ELF-1 (cell line): Measurements from ENCODE around the gene THY1.
A peak's percentile ranks its signal among the peaks of the same experiment; 100 is the strongest.
"Not testable (repeated sequence)": the region's sequence is repeated elsewhere in the genome, so short reads cannot be mapped to it uniquely, and the experiment has no call there.

Experiments
- DNase-seq: peaks from one replicate; pipeline ENCODE4 v3.0.0-alpha.2; 2016; ENCODE audit warnings: low read depth, low spot score

The THY1 gene

DNA sequence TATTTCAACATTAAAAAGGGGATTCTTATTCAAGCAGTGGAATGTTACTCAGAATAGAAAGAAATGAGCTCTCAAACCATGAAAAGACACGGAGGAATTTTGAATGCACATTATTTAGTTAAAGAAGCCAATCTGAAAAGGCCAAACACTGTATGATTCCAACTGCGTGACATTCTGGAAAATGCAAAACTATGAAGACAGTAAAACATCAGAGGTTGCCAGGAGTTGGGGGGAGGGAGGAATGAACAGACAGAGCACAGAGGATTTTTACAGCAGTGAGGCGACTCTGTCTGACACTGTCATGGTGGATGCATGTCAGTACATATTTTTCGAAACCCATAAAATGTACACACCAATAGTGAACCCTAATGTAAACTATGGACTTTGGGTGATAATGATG lies 22.9 kb upstream of the THY1 start:
- DNase-seq = no peak

DNA sequence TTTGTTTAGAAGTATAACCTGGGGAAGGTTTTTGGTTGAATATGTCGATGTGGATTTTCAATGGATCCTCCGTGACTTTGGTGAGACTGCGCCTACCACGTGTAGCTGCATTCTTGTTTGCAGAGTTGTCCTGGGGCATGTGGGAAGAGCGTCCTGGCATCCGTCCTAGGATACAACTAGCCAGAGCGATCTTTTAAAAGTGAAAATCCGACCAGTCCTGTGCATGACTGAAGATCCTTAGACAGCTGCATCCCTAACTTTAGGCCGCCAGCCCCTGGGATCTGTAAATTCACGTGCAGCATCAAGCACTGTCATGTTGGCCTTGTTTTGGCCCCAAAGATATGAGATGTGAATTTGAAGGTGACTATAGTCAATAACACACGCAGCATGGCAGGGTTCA lies 22.4 kb upstream of the THY1 start:
- no peak for DNase-seq

DNA sequence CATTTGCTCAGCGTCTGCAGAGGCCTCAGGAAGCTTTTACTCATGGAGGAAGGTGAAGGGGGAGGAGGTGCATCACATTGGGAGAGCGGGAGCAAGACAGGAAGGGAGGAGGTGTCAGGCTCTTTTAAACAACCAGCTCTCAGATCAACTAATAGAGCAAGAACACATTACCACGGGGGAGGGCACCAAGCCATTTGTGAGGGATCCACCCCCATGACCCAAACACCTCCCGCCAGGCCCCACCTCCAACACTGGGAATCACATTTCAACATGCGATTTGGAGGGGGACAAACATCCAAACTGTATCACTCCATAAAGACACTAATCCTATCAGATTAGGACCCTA lies 18.9 kb upstream of the THY1 start:
- no peak for DNase-seq

DNA sequence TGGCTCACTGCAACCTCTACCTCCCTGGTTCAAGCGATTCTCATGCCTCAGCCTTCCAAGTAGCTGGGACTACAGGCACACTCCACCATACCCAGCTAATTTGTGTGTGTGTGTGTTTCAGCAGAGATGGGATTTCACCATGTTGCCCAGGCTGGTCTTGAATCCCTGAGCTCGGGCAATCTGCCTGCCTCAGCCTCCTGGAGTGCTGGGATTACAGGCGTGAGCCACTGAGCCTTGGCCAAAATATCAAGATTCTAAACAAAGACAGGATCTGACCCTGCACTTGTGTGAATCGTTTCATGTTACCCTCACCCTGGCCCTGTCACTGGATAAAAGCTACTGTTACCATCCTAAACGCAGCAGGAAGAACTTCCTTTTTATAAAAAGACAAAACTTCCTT lies 15.6 kb upstream of the THY1 start:
- no peak for DNase-seq

DNA sequence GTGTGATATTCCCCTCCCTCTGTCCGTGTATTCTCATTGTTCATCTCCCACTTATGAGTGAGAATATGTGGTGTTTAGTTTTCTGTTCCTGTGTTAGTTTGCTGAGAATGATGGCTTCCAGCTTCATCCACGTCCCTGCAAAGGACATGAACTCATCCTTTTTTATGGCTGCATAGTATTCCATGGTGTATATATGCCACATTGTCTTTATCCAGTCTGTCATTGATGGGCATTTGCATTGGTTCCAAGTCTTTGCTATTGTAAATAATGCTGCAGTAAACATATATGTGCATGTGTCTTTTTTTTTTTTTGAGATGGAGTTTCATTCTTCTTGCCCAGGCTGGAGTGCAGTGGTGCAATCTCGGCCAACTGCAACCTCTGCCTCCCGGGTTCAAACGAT lies 14.5 kb upstream of the THY1 start:
- DNase-seq = not testable (repeated sequence)

DNA sequence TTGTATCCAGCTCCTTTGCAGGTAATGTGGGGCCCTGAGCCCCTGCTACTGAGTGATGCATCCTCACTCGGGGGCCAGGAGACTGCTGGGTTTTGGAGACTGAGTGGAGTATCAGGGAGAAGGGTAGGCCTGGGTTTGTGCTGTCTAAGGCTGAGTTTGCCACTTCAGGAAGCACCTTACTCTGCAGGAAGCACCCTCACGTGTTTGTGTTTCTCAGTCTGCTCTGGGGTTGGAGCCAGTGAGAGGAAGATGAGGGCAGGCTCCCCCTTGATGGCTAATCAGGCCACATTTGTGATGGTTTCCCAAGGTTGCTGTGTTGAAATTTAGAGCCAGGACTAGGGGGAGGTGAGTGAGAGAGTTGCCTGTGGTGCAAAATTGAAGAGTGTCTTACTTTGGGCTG lies 13.7 kb upstream of the THY1 start:
- DNase-seq = no peak

DNA sequence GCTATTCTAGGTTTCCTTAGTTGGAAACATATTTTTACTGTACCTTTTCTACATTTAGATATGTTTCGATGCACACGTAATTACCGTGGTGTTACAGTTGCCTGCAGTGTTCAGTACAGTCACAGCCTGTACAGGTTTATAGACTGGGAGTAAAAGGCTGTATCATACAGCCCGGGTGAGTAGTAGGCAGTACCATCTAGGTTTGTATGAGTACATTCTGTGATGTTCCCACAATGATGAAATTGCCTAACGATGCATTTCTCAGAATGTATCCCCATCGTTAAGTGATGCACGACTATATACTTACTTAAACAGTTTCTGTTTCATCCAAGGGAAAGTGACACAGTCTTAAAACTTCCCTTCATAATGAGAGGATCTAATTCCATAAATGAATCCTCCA lies 13.1 kb upstream of the THY1 start:
- no peak for DNase-seq

DNA sequence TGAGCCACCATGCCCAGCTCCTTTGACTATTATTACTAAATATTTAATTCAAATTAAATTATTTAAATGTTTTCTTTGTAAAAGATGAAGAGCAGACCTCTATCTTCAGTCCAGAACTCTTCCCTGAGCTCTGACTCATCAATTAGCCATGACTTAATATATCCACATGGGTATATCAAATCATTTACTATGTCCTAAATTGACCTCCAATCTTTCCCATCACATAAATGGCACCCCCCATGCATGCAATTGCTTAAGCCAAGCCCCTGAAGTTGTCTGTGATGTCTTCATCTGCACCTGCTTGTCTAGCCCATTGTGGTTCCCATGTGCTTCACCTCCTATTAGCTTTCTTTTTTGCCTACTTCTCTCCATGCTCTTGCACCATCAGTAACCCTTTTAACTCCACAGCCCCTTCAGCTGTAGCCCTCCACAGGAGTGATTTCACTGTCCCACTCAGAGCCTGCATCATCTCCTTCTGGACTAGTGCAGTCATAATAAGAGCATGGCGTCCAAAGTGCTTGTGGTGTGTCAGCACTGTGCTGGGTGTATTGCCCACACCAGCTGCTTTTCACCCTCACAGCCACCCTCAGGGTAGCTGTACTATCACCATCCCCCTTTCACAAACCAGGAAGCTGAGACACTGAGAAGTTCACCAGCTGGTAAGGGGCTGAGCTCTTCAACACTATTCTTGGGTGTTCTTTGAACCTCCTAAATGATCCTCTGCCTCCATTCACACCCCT lies 11.8 kb upstream of the THY1 start:
- DNase-seq = no peak

DNA sequence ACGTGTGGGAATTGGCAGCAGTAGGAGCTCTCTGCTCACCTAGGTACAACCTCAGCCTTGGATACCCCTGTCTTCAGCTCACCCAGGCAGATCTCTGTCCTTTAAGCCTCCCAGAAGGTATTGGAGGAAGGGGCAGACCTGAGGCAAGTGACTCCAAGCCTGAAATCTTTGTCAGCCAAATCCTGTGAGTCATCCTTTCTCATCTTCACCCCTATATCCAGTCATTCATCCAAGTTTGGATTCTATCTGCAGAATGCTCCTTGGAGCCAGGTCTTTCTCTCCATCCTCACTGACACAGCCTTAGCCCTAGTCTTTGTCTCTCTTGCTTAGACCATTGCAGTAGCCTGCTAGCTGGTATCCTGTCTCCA lies 10.4 kb upstream of the THY1 start:
- DNase-seq = no peak

DNA sequence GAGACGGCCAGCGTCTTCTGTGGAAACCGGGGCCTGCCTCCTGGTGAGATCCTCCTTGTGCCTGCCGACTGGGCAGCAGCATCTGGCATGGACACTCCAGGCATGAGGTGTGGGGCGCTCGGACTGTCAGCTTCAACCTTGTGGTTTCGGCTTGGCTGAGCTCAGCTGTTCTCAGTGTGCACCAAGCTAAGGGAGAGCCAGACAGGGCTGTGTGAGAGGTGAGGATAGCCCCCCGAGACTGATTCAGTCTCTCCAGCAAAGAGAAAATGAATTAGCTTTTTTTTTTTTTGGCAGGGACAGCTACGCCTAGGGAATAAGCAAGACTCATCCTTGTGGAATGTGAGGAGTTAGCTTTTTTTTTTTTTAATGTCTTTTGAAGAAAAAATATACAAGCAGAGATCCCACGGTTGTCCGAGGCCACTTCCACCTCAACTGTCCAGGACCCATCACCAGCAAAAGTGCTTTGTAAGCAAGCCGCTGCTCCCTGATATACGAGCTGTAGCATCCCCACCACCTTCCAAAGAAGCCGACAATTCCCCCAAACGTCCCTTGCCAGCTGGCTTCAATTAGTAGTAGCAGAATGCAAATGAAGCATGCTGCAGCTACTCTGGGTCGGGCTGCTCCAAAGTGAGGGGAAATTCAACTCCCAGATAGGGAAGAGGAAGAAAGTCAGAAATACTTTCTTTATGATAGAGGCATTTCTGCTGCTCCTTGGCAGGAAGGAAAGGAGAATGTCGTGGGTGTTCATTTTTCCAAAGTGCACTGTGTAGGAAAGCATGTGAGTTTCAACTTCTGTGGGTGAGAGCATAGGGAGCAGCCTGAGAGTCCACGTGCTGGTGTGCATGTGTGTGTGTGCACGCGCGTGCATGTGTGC lies 9.7 kb upstream of the THY1 start:
- DNase-seq = peak; percentile 35

DNA sequence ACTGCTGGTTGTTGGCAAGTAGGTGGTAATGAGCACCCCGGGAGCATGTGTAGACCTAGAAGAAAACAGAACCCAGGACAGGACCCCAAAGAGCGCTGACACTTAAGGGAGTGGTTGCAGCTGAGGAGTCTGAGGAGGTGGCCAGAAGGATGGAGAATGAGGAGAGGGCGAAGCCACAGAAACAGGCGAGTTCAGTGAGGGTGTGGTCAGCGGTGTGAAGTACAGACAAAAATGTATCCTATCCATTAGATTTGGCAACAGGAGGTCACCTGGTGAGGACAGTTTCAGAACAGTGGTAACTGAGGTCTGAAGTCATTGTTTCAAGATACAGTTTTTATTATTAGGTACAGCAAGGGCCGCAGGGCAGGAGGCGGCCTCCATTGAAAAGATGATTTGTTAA lies 8.6 kb upstream of the THY1 start:
- DNase-seq = no peak

DNA sequence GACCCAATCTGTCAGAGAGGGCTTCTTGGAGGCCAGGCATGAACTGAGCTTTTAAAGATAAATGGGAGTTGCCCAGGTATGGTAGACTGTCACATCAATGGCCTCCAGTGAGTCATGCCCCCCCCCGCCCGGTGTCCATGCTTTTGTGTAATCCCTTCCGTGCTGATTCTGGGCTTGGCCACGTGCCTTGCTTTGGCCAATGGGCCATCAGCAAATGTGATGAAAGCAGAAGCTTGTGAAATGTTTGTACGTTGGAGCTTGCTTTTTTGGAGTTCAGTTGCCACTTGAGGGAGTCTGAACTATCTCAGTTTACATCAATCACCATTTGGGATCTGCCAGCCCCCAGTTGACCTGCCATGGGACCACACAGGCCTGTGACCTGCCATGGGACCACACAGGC lies 4.3 kb upstream of the THY1 start:
- no peak for DNase-seq

DNA sequence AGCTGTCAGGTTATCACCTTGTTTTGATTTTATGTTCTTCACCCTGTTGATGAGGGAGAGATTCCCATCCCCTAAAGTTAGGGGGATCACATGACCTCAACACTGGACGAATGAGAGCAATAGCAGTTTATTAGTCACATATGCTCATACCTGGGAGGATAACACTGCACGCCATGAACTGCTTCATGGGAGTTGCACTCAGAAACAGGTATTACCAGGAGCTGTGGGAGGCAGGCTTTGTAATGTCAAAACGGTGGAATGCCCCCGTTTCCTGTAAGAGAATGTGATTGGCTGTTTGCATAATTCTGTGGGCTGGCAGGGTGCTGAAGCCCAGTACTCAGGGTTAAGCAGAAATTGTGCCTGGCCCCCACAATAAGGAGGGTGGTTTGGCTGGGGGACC lies 3.2 kb upstream of the THY1 start:
- DNase-seq = no peak

DNA sequence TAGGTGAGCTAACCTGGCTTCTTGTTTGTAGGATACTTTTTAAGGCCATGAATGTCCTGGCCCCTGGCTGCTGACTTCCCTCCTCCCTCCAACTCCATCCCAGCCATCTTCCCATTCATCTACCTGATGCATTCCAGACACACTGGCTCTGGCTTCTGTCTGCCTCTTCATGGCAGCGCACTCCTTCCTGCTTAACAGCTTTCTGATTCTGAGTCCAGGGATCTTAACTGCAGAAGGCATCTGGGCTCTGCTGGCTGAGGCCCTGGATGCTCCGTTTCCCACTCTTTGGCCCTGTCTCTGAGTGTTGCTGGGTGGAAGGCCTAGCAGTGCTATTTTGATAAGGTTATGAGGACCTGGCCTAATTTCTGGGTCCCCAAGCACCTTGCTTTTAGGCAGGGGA lies 1.8 kb upstream of the THY1 start:
- peak; percentile 75 for DNase-seq

DNA sequence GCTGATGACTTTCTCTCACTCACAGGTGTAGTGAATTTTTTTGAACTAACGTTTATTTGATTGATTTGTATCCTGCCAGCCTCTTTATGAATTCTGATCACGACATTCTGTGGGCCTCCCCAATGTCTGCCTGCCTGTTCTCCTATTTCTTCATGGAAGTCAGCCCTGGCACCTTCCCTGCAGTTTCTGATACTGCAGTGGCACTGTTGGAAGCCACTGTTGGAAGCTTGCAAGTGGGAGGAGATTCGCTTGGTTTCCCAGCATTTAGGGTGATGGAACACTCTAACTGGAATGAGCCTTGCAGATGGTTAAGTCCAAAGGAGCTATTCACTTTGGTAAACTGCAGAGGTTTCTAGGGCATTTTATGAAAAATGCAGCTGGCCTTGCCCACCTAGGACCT lies 1.3 kb upstream of the THY1 start:
- DNase-seq = no peak

DNA sequence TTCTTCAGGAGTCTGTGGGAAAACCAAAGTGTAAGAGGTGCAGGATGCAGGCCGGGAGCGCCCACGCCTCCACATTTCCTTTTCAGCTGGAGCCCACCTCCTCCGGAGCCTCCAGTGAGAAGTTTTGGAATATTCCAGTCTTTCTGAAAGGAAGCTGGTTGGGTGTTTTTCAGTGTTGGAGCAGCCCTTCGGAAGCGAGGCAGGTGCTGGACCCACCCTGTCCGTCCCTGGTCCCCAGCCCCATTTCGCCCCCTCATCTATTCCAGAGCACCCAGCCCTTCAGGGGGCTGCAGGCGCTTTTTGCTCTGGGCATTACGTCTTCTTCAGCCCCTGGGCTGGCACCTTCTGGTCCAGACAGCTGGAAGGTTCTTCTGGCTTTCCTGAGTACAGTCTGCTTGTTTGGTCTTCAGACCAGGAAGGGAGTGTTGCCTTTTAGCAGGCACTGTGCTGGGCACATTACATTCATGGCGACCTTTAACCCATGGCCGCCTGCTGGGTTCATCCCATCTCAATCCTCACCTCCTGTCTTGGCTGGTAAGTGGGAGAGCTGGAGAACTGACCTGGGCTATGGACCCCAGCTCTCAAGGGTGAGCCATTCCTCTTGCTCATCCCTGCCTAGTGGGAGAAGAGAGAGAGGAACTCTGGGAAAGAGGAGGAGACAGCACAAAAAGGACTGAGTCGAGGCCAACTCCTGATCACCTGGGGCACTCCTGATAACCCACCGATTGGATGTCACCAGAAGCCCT lies 710 bp upstream of the THY1 start:
- no peak for DNase-seq

DNA sequence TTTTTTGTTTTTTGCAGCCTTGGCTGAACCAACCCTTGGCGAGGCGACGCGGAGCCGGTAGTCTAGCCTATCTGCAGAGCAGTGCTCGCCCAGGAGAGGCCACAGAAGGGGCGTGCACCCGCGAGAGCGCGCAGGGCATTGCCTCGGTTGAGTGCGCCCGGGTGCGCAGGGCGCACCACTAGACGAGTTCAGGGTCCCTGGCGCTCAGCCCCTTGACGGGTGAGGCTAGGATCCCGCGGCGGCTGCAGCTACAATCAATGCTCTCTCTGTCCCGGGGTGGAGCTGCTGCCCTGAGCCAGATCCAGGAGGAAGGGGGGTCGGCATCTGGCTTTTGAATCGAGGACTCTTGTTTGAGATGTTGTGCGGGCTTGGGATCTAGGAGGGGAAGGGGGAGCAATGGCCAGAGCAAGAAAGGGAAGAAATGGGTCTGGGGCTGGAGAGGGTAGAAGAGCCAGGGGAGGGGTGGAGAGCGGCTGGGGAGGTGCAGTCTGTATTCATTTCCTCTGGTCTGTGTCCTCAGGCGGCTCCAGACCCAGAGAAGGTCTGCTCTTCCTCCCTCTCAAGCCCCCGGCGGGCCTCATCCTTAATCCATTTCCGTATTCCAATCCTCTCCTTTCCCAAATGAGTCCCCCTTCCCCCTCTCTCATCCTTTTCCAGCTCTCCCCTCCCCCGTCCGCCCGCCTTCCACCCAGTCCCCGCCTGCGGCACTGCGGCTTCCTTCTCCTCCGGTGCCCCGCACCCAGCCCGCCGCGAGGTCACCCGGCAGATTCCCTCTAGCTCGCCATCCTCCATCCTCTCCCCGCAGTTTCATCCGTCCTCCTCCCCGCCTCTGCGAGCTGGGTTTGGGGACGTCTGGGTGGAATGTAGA lies 797 bp downstream of the THY1 start:
- peak; percentile 62 for DNase-seq

DNA sequence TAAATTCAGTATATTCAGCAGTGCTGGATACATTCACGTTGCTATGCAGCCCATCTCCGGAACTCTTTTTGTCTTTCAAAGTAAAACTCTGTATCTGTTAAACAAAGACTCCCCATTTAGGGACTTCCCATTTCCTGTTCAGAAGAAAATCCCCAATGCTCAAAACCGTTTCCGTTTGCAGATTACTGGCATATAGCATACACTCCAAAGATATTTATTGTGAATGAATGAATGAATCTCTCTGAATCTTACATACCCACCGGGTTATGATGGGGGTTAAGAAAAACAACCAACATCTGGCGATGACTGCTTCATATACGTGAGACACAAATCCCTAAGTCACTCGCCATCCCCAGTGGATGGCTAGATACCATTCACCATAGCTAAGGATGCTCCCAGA lies 1.6 kb downstream of the THY1 start:
- no peak for DNase-seq

DNA sequence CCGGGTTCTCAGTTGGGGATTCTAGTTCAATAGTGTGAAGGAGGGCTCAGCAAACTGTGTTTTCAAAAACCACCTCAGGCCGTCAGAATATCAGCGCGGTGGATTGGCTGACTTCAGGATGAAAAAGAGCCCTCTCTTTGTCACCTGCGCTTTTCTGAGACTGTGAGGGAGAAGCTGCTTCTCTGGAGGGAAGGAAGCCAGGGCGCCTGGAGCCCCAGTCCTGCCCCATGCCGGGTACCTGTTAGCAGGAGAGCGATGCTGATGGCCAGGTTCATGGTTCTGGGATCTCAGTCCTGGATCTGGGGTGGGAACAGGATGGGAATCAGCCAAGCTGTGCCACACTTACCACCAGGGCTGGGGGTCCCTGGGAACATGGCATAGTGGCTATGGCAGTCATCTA lies 2.3 kb downstream of the THY1 start:
- DNase-seq = no peak

DNA sequence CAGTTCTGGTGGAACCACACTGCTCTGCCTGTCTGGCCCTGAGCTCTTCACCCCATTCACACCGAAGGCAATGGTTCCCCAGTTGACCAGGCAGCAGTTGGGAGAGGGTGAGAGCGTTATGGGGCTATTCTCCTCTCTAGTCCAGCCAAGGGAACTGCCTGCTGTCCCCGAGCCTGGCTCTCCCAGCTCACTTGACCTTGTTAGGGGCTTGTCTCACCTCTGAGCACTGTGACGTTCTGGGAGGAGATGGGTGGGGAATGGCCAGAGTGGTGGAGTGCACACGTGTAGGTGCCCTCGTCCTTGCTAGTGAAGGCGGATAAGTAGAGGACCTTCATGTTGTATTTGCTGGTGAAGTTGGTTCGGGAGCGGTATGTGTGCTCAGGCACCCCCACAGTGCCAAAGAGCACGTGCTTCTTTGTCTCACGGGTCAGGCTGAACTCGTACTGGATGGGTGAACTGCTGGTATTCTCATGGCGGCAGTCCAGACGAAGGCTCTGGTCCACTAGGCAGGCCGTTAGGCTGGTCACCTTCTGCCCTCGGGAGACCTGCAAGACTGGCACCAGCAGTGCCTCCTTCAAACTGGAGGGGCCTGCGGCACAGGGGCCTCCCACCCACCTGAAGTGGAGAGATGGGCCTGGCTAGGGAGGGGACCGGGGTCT lies 3.0 kb downstream of the THY1 start:
- no peak for DNase-seq

DNA sequence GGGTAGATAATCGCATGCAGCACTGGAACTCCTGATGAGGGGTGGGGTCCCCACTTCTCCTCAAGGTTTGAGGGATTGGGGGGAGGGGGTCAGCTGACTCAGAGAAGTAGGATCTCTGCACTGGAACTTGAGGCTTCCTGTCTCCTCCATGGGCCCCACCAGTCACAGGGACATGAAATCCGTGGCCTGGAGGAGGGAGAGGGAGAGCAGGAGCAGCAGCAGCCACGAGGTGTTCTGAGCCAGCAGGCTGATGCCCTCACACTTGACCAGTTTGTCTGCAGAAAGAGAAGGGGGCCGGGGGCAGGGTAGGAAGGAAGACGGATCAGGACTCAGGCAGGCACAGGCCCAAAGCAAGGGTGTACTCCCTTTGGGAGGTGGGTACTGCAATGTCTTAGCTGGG lies 3.7 kb downstream of the THY1 start:
- no peak for DNase-seq
